WTC11 (cell line): Measurements from ENCODE around the gene AMN. TPM values are rescaled to one million over a fixed set of nuclear protein-coding genes. Genes with fewer than 3 reads are reported as not detected.
A peak's percentile ranks its signal among the peaks of the same experiment; 100 is the strongest.

Experiments
- ATAC-seq: fragments of 200-7000 bp; cut with Tn5 transposase; 2 replicates; pipeline ENCODE4 v1.10.0; 2021; ENCODE audit warnings: mild to moderate bottlenecking, moderate library complexity
- CTCF ChIA-PET: fragments of 300-600 bp; sonication (Branson Sonifier 250); formaldehyde crosslinking; loops from one replicate; lab custom pipeline; 2021; ENCODE audit warnings: antibody characterized with exemption; lab: Charles Lee
- POLR2A ChIA-PET: fragments of 350-600 bp; sonication (Branson Sonifier 250); formaldehyde crosslinking; loops from one replicate; lab custom pipeline; 2021; ENCODE audit warnings: antibody characterized with exemption; lab: Charles Lee
- DNase-seq: peaks from one replicate; pipeline ENCODE4 v3.0.0; 2021; ENCODE audit warnings: low spot score
- H3K27ac Mint-ChIP-seq: 2 replicates; pipeline ENCODE4 v1.8.0; 2021; ENCODE audit warnings: mixed read lengths
- H3K27me3 Mint-ChIP-seq: 2 replicates; pipeline ENCODE4 v1.8.0; 2021; ENCODE audit warnings: low read depth, mild to moderate bottlenecking, moderate library complexity, mixed read lengths
- H3K36me3 Mint-ChIP-seq: 2 replicates; pipeline ENCODE4 v1.8.0; 2021; ENCODE audit warnings: mixed read lengths
- H3K4me1 Mint-ChIP-seq: 2 replicates; pipeline ENCODE4 v1.8.0; 2022; ENCODE audit warnings: mixed read lengths
- H3K4me3 Mint-ChIP-seq: 2 replicates; pipeline ENCODE4 v1.8.0; 2021; ENCODE audit warnings: mild to moderate bottlenecking, moderate library complexity, mixed read lengths
- H3K9me3 Mint-ChIP-seq: 2 replicates; pipeline ENCODE4 v1.8.0; 2021; ENCODE audit warnings: mixed read lengths
- AR ChIP-seq: fragments of 250-450 bp; sonication (Bioruptor Pico); IDR thresholded peaks from 2 replicates; pipeline ENCODE4 v1.9.0; 2021; ENCODE audit warnings: mild to moderate bottlenecking
- ATF3 ChIP-seq: sonication (generic); formaldehyde crosslinking; conservative IDR thresholded peaks from 2 replicates; pipeline ENCODE4 v1.8.1; 2022; ENCODE audit warnings: mild to moderate bottlenecking, missing genetic modification reagents
- EMX1 ChIP-seq: fragments of 250-450 bp; sonication (Bioruptor Pico); IDR thresholded peaks from 2 replicates; pipeline ENCODE4 v1.8.0; 2021; ENCODE audit warnings: mild to moderate bottlenecking
- ESRRA ChIP-seq: sonication (generic); formaldehyde crosslinking; IDR thresholded peaks from 2 replicates; pipeline ENCODE4 v1.8.1; 2022; ENCODE audit warnings: mild to moderate bottlenecking, missing genetic modification reagents, borderline replicate concordance
- FOXK1 ChIP-seq: sonication (generic); formaldehyde crosslinking; IDR thresholded peaks from 2 replicates; pipeline ENCODE4 v1.8.0; 2022; ENCODE audit warnings: mild to moderate bottlenecking, moderate library complexity, missing genetic modification reagents
- FOXP1 ChIP-seq: sonication (generic); formaldehyde crosslinking; IDR thresholded peaks from 2 replicates; pipeline ENCODE4 v1.8.0; 2022; ENCODE audit warnings: missing genetic modification reagents, mild to moderate bottlenecking, moderate library complexity, borderline replicate concordance
- IRF2 ChIP-seq: sonication (generic); formaldehyde crosslinking; IDR thresholded peaks from 2 replicates; pipeline ENCODE4 v1.8.0; 2022; ENCODE audit warnings: low read depth, missing genetic modification reagents, borderline replicate concordance
- OVOL2 ChIP-seq: fragments of 250-450 bp; sonication (Bioruptor Pico); IDR thresholded peaks from 2 replicates; pipeline ENCODE4 v1.9.0; 2021; ENCODE audit warnings: mild to moderate bottlenecking, borderline replicate concordance
- PRRX2 ChIP-seq: fragments of 250-450 bp; sonication (Bioruptor Pico); IDR thresholded peaks from 2 replicates; pipeline ENCODE4 v1.8.0; 2021; ENCODE audit warnings: mild to moderate bottlenecking
- RORB ChIP-seq: fragments of 250-450 bp; sonication (Bioruptor Pico); IDR thresholded peaks from 2 replicates; pipeline ENCODE4 v1.9.0; 2021; ENCODE audit warnings: mild to moderate bottlenecking
- SMAD3 ChIP-seq: sonication (generic); formaldehyde crosslinking; IDR thresholded peaks from 2 replicates; pipeline ENCODE4 v1.8.0; 2022; ENCODE audit warnings: missing genetic modification reagents, mild to moderate bottlenecking, borderline replicate concordance
- SOX15 ChIP-seq: fragments of 250-450 bp; sonication (Bioruptor Pico); IDR thresholded peaks from 2 replicates; pipeline ENCODE4 v1.9.0; 2021; ENCODE audit warnings: mild to moderate bottlenecking
- SP1 ChIP-seq: sonication (generic); formaldehyde crosslinking; conservative IDR thresholded peaks from 2 replicates; pipeline ENCODE4 v1.8.1; 2022; ENCODE audit warnings: missing genetic modification reagents
- USF2 ChIP-seq: sonication (generic); formaldehyde crosslinking; IDR thresholded peaks from 2 replicates; pipeline ENCODE4 v1.8.1; 2023; ENCODE audit warnings: mild to moderate bottlenecking, missing genetic modification reagents, moderate library complexity
- ZNF219 ChIP-seq: sonication (generic); formaldehyde crosslinking; IDR thresholded peaks from 2 replicates; pipeline ENCODE4 v1.8.0; 2023; ENCODE audit warnings: missing genetic modification reagents, mild to moderate bottlenecking, borderline replicate concordance
- ZNF232 ChIP-seq: sonication (generic); formaldehyde crosslinking; IDR thresholded peaks from 2 replicates; pipeline ENCODE4 v1.8.0; 2022; ENCODE audit warnings: mild to moderate bottlenecking, missing genetic modification reagents
- ZNF396 ChIP-seq: fragments of 250-450 bp; sonication (Bioruptor Pico); IDR thresholded peaks from 2 replicates; pipeline ENCODE4 v1.8.0; 2021; ENCODE audit warnings: mild to moderate bottlenecking, moderate library complexity, borderline replicate concordance
- ZNF423 ChIP-seq: fragments of 250-450 bp; sonication (Bioruptor Pico); IDR thresholded peaks from 2 replicates; pipeline ENCODE4 v2.1.2; 2022; ENCODE audit warnings: mild to moderate bottlenecking, moderate library complexity
- total RNA-seq: library from RNA; stranded (reverse); gene quantifications from 3 replicates; pipeline ENCODE4 v1.2.3, GENCODE V29; 2021
- TF ChIP-seq, protein P1 (sequence below): fragments of 250-450 bp; sonication (Bioruptor Pico); conservative IDR thresholded peaks from 2 replicates; pipeline ENCODE4 v1.9.0; 2021; ENCODE audit warnings: mild to moderate bottlenecking
- TF ChIP-seq, protein P2 (sequence below): fragments of 250-450 bp; sonication (Bioruptor Pico); IDR thresholded peaks from 2 replicates; pipeline ENCODE4 v2.1.2; 2022; ENCODE audit warnings: mild to moderate bottlenecking, moderate library complexity
- TF ChIP-seq, protein P3 (sequence below): sonication (generic); formaldehyde crosslinking; IDR thresholded peaks from 2 replicates; pipeline ENCODE4 v1.8.1; 2022; ENCODE audit warnings: missing genetic modification reagents, borderline replicate concordance

AMN gene
- total RNA-seq, 1 experiment from 2014 or later = 2.8 TPM

DNA sequence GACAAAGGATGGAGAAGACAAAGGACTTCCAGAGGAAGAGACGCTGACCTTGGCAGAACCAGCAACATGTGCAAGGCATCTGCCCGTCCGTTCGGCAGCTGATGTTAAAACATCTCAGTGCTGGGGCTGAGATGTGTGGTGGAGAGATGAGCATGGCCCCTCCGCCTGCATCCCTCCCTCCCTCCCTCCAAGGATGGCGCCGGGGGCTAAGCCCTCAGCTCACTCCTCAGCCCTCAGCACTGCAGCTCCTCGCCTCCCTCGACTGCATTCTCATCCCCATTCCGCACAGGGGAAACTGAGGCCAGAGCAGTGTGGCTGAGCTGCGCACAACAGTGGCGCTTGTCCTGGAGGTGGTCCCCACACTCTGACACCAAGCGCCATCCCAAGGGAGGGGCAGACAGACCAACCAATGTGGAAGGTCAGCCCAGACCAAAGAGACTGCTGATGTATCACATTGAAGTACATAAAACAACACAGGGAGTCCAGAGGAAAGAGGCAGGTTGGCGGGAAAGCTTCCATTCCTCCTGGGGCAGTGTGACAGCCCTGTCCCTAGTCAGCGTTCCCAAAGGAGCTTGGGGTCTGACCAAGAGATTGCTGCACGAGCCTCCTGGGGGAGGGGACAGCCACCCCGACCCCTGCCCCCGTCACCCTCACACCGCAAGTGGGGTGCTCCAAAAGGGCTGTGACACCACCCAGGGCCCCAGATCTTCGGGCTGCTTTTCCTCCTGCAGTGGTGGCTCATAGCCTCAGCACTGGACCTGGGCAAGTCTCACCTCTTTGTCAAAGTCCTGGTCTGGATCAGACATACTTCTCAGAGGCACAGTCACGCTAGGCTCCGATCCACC is 15.1 kb downstream of the AMN start (continued):
- TF ChIP-seq ATF3 (CRISPR knock-in tag) = no peak
- TF ChIP-seq AR = no peak
- TF ChIP-seq, all 79 proteins: peak for 0

DNA sequence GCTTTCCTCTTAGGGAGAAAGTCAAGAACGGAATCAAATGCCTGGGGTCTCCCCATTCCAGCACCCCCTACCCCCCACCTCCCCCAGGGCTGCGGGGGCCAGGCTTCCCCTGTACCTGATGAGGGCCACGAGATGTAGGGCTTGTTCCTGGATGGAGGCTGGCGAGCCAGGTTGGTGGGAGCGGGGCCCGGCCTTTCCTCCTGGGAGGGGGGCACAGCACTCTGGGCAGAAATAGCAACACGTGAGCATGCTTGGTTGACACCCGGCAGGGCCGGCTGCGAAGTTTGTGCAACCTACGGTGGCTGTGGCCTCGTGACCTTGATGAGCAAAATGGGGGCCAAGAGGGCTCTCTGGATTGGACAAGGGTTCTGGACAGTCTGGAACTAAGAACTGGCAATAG is 15.7 kb downstream of the AMN start:
- ChIA-PET CTCF (no interaction called here), POLR2A (no interaction called here)
- H3K9me3 Mint-ChIP-seq = no peaks in the 10 kb centered on the region
- no peak overlapping the region for H3K4me3 Mint-ChIP-seq
- H3K4me1 Mint-ChIP-seq = no peaks in the 10 kb centered on the region
- ATAC-seq = no peak
- no peak for TF ChIP-seq IRF2 (CRISPR knock-in tag)
- no peak for TF ChIP-seq ZNF219 (CRISPR knock-in tag)
- TF ChIP-seq SOX15 = no peak
- no peak for TF ChIP-seq ZNF396 (CRISPR knock-in tag)
- no peak for TF ChIP-seq USF2
- no peak for TF ChIP-seq SMAD3 (CRISPR knock-in tag)
- TF ChIP-seq, protein P1, sequence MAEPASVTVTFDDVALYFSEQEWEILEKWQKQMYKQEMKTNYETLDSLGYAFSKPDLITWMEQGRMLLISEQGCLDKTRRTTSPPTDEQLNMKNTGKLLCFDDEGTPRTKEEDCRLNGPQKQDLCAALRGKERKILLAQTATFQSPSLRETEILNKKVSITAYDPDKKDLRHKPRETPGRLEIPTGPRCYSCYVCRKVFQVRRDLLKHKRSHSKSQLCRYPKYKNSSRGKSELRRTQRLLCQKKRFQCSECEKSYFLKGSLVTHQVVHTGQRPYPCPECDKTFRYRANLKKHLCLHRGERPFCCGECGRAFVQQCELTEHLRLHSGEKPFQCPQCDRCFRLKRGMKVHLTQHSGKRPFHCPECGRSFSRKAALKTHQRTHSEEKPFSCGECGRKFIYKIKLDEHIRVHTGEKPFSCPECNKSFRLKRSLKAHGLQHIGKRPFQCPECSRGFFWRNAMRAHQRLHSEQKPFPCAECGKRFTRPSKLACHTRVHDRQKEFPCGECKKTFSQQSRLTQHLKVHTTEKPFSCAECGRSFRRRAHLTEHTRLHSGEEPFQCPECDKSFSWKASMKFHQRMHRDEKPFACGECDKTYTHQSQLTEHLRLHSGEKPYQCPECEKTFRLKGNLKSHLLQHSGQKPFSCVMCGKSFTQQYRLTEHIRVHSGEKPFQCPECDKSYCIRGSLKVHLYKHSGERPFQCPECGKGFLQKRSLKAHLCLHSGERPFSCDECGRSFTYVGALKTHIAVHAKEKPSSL = no peak
- no peak for TF ChIP-seq ESRRA (CRISPR knock-in tag)
- TF ChIP-seq FOXK1 (CRISPR knock-in tag) = no peak
- no peak for TF ChIP-seq ZNF232 (CRISPR knock-in tag)
- TF ChIP-seq RORB (CRISPR knock-in tag) = no peak
- no peak for TF ChIP-seq EMX1 (CRISPR knock-in tag)
- TF ChIP-seq PRRX2 = no peak
- no peak for TF ChIP-seq SP1 (CRISPR knock-in tag)
- TF ChIP-seq ZNF423 = no peak
- TF ChIP-seq, all 79 proteins: peak for 0
- Mint-ChIP-seq H3K36me3 (peaks cover 33% of the 10 kb centered on the region), H3K27ac (no peak overlapping the region), H3K27me3 (no peaks in the 10 kb centered on the region)
- no peak for DNase-seq

DNA sequence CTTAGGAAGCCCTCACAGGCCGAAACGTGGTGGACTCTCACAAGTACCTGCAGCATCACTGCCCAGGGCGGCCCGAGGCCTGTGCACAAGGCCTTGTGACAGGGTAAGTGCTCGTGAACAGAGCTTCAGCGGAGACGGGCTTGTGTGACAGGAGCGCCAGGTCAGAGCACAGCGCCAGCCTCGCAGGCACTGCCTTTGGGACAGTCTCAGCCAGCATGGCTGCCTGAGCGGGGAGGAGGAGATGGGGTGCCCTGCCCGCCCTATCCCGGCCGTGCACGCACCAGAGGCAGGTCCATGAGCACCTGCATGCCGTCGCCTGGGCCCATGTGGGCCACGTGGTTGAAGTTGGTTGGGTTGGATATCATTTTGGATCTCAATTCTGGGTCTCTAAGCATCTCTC is 16.9 kb downstream of the AMN start:
- no peak overlapping the region for H3K4me3 Mint-ChIP-seq
- H3K4me1 Mint-ChIP-seq = no peaks in the 10 kb centered on the region
- no peaks in the 10 kb centered on the region for H3K9me3 Mint-ChIP-seq
- CTCF ChIA-PET = no interaction called here
- POLR2A ChIA-PET = no interaction called here
- DNase-seq (no peak), ATAC-seq (no peak)
- TF ChIP-seq, protein P2, sequence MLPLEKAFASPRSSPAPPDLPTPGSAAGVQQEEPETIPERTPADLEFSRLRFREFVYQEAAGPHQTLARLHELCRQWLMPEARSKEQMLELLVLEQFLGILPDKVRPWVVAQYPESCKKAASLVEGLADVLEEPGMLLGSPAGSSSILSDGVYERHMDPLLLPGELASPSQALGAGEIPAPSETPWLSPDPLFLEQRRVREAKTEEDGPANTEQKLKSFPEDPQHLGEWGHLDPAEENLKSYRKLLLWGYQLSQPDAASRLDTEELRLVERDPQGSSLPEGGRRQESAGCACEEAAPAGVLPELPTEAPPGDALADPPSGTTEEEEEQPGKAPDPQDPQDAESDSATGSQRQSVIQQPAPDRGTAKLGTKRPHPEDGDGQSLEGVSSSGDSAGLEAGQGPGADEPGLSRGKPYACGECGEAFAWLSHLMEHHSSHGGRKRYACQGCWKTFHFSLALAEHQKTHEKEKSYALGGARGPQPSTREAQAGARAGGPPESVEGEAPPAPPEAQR = no peak
- TF ChIP-seq ZNF219 (CRISPR knock-in tag) = no peak
- TF ChIP-seq, protein P3, sequence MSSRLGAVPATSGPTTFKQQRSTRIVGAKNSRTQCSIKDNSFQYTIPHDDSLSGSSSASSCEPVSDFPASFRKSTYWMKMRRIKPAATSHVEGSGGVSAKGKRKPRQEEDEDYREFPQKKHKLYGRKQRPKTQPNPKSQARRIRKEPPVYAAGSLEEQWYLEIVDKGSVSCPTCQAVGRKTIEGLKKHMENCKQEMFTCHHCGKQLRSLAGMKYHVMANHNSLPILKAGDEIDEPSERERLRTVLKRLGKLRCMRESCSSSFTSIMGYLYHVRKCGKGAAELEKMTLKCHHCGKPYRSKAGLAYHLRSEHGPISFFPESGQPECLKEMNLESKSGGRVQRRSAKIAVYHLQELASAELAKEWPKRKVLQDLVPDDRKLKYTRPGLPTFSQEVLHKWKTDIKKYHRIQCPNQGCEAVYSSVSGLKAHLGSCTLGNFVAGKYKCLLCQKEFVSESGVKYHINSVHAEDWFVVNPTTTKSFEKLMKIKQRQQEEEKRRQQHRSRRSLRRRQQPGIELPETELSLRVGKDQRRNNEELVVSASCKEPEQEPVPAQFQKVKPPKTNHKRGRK = no peak
- TF ChIP-seq OVOL2 (CRISPR knock-in tag) = no peak
- TF ChIP-seq FOXP1 (CRISPR knock-in tag) = no peak
- H3K27me3 Mint-ChIP-seq = no peaks in the 10 kb centered on the region
- 0 out of 2 replicates have a peak overlapping the region, but pooled peaks have one; percentile 36 for H3K27ac Mint-ChIP-seq
- H3K36me3 Mint-ChIP-seq = peaks cover 40% of the 10 kb centered on the region
